Panc1 (cell line): ENCODE data around the gene TANC1.

Experiments used
- CTCF ChIP-seq: fragments of 450-650 bp; IDR thresholded peaks from 2 replicates; pipeline ENCODE4 v1.5.1; 2017; ENCODE audit warnings: mild to moderate bottlenecking
- POLR2AphosphoS5 ChIP-seq: IDR thresholded peaks from 2 replicates; pipeline ENCODE4 v1.6.1; 2012; ENCODE audit warnings: mild to moderate bottlenecking, low read depth, low read length, moderate library complexity

GRCh38 chr2:158999458-158999857 lies 31.0 kb downstream of the TANC1 start:
- TF ChIP-seq CTCF (no peak), POLR2AphosphoS5 (no peak)
